CD4-positive, alpha-beta T cell treated with Interleukin-12 subunit alpha and Interleukin-12 subunit beta, for 1 hour (primary cell): ENCODE data around the gene FKBP11.
A peak's percentile ranks its signal among the peaks of the same experiment; 100 is the strongest.
"Not testable (repeated sequence)": the region's sequence is repeated elsewhere in the genome, so short reads cannot be mapped to it uniquely, and the experiment has no call there.

Source experiments
- DNase-seq: peaks from one replicate; pipeline ENCODE4 v3.0.0-alpha.2; 2020

Gene FKBP11

GRCh38 chr12:48903363-48903981 lies 21.8 kb downstream of the FKBP11 start:
- no peak for DNase-seq

GRCh38 chr12:48901278-48901677 lies 24.0 kb downstream of the FKBP11 start:
- DNase-seq = no peak

GRCh38 chr12:48899651-48900050 lies 25.6 kb downstream of the FKBP11 start:
- no peak for DNase-seq

- no peak for DNase-seq
Observed at GRCh38 chr12:48894271-48894670, 31.0 kb downstream of the FKBP11 start.

- DNase-seq = peak; percentile 77
Observed at GRCh38 chr12:48890657-48891418, 34.5 kb downstream of the FKBP11 start.

- DNase-seq = no peak
Observed at GRCh38 chr12:48889679-48890078, 35.6 kb downstream of the FKBP11 start.

- DNase-seq = no peak
Observed at GRCh38 chr12:48883305-48884161, 41.8 kb downstream of the FKBP11 start.

DNA sequence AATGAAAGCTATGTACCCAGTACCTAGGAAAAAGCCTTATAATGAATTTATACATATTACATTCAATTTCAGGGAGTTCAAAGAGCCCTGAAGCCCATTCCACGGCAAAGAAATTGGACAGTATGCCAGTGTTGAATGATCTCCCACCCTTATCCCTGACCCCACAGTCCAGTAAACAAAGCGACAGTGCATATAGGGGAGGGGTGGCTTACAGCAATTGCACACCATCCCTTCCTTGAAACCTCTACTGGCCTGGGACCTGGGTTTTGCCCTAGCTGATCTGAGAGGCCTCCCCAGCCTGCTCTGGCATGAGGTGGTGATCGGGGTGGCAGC lies 42.4 kb downstream of the FKBP11 start:
- no peak for DNase-seq

DNA sequence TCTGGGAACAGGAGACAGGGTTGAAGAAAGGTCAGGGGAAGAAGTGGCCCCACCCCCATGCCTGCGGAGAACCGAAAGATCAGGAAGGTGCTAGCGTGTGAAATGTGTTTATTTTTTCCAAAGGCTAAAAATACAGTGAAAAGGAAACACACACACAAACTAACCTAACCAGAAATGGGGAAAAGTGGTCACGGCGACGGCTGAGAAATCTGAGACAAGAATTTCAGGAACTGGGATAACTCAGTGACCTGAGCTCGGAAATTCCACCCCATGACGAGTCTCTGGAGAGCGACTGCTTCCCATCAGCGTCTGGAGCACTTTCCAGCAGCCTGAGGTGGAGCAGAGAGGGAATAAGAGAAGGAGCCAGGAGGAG lies 43.0 kb downstream of the FKBP11 start:
- DNase-seq = no peak

DNA sequence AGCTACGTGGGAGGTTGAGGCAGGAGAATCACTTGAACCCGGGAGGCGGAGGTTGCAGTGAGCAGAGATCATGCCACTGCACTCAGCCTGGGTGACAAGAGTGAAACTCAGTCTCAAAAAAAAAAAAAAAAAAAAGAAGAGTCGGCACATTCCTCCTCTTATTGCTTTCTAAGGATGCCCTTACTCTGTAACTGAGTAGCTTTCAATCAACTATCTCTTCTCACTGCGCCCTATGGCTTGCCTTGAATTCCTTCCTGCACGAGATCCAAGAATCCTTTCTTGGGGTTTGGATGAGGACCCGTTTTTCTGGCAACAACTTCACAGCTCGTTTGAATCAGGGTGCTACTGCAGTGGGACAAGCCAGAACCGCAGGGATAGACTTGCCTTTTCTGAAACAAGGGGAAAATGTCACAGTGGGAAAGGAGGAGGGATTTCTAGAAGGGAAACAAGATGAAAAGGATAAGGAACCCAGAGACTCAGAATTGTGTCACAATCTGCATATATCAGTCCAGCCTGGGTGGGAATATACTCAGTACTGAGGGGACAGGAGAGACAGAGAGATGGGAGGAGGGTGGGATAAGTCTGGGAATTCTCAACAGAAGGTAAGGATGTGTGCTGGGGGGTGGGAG lies 43.5 kb downstream of the FKBP11 start:
- DNase-seq = no peak

- DNase-seq = no peak
Observed at GRCh38 chr12:48880647-48881046, 44.6 kb downstream of the FKBP11 start.

DNA sequence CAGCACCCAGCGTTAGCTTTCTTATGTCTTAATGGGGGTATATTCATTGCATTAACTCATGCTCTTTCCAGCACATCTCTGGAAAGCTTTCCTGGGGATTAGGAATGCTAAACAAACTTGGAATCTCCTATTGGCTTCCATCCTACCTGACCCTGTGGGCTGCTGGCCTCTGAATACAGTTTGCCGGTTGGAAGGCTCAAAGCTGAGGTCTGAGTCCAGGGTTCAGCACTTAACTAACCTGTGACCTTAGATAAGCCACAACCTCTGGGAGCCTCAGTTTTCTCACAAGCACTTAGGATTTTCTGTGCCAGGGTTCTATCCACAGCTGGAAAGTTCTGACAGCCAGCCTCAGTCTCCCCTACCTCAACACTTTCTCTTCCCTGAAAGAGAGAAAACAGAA lies 46.7 kb downstream of the FKBP11 start:
- no peak for DNase-seq

DNA sequence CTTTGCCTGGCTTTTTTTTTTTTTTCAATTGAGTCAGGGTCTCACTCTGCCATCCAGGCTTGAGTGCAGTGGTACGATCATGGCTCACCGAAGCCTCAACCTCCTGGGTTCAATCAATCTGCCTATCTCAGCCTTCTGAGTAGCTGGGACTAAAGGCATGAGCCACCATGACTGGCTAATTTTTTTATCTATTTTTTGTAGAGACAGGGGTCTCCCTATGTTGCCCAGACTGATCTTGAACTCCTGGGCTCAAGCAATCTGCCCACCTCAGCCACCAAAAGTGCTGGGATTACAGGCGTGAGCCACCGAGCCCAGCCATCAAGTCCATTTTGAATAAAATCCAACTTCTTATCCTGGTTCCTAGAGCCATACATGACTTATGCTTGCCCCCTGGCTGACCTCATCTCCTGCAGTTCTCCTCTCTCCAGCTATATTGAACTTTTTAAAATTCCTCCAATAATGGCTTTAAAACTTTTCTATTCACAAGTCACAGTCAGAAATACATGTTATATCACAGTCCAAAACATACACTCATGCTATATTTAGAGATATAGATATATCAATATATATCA lies 49.3 kb downstream of the FKBP11 start:
- no peak for DNase-seq

DNA sequence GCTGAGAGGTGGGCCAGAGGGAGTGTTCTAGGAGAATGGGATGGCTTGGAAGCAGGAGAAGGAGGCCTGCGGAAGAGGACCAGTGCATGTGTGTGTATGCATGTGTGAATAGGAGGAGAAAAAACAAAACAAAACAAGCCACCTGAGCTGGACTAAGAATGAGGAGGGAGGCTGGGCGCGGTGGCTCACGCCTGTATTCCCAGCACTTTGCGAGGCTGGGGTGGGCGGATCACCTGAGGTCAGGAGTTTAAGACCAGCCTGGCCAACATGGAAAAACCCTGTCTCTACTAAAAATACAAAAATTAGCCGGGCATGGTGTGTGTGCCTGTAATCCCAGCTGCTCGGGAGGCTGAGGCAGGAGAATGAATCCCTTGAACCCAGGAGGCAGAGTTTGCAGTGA lies 51.8 kb downstream of the FKBP11 start:
- DNase-seq = not testable (repeated sequence)

DNA sequence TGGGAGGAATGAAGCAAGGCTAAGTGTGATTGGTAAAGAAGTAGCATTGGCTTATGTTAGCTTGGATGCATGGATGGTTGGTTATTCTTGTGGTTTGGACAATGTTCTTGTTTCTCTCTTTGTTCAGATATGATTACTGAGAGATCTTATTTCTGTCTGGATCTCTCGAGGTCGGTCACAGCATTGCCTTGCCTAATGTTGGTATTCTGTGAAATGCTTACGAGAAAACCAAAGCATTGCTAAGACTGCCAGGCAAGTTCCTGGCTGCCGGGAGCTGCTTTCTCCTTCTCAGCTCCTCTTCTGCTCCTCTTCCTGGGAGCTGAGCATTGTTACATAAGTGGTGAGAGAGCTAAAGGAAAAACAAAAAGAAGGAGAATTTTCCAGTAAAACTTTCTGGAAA lies 52.2 kb downstream of the FKBP11 start:
- no peak for DNase-seq
